Prostate gland (tissue), 2 donors: ENCODE measurements around the gene ZNF579. TPM values are rescaled to one million over a fixed set of nuclear protein-coding genes. Genes with fewer than 3 reads are reported as not detected.

Experiments
- DNase-seq: peaks from one replicate; pipeline ENCODE4 v3.0.0-alpha.2; 2019; ENCODE audit warnings: low spot score
- H3K27ac ChIP-seq, 2 donors: fragments of 200-600 bp; sonication (generic); 2 replicates each; pipeline ENCODE4 v1.5.1; 2017 to 2019
- H3K27me3 ChIP-seq: fragments of 200-600 bp; sonication (generic); replicated peaks from 2 replicates; pipeline ENCODE4 v1.5.1; 2019; ENCODE audit not compliant: insufficient read depth
- H3K36me3 ChIP-seq, 2 donors: fragments of 200-600 bp; sonication (generic); 1 replicate in 1 of 2; 2 replicates in 1 of 2; pipeline versions ENCODE4 v1.5.1 to v1.8.1; 2017 to 2019
- H3K4me1 ChIP-seq: fragments of 200-600 bp; sonication (generic); replicated peaks from 2 replicates; pipeline ENCODE4 v1.5.1; 2019
- H3K4me3 ChIP-seq, 2 donors: fragments of 200-600 bp; sonication (generic); 2 replicates each; pipeline ENCODE4 v1.5.1; 2017 to 2019
- H3K9me3 ChIP-seq: fragments of 200-600 bp; sonication (generic); 2 replicates; pipeline ENCODE4 v1.5.1; 2017
- POLR2A ChIP-seq: fragments of 450-650 bp; IDR thresholded peaks from one replicate; pipeline ENCODE4 v1.6.1; 2016; ENCODE audit warnings: antibody characterized with exemption, mild to moderate bottlenecking
- POLR2AphosphoS5 ChIP-seq: sonication (generic); formaldehyde crosslinking; IDR thresholded peaks from one replicate; pipeline ENCODE4 v1.6.1; 2017; ENCODE audit warnings: antibody characterized with exemption
- WGBS: methylation state at CpG from one replicate; pipeline ENCODE4 v1.1.5; 2018; 5-methylcytosine and 5-hydroxymethylcytosine counted together
- intact Hi-C: fragments of 100-400 bp; cut with DNase I; formaldehyde crosslinking; loops from one replicate; pipeline ENCODE4 v1.14.2; 2022
- total RNA-seq, 2 donors: library from RNA; depleted of rRNA; stranded (reverse); fragments of >200 nt; gene quantifications; one replicate each; pipeline ENCODE4 v1.1.0, GENCODE V29; 2016
- TF ChIP-seq, protein P1 (sequence below), 4 experiments: fragments of 200-600 bp in 2 of 4; fragments of 450-650 bp in 2 of 4; sonication (generic) in 2 of 4; IDR thresholded peaks; 1 replicate in 3 of 4; 2 replicates in 1 of 4; pipeline ENCODE4 v1.5.1; 2016 to 2019; ENCODE audit warnings: antibody characterized with exemption in 4 of 4, mild to moderate bottlenecking in 2 of 4, moderate library complexity in 2 of 4

Gene ZNF579
- total RNA-seq, 2 donors from 2014 or later = 8.7 to 10.8 TPM

DNA sequence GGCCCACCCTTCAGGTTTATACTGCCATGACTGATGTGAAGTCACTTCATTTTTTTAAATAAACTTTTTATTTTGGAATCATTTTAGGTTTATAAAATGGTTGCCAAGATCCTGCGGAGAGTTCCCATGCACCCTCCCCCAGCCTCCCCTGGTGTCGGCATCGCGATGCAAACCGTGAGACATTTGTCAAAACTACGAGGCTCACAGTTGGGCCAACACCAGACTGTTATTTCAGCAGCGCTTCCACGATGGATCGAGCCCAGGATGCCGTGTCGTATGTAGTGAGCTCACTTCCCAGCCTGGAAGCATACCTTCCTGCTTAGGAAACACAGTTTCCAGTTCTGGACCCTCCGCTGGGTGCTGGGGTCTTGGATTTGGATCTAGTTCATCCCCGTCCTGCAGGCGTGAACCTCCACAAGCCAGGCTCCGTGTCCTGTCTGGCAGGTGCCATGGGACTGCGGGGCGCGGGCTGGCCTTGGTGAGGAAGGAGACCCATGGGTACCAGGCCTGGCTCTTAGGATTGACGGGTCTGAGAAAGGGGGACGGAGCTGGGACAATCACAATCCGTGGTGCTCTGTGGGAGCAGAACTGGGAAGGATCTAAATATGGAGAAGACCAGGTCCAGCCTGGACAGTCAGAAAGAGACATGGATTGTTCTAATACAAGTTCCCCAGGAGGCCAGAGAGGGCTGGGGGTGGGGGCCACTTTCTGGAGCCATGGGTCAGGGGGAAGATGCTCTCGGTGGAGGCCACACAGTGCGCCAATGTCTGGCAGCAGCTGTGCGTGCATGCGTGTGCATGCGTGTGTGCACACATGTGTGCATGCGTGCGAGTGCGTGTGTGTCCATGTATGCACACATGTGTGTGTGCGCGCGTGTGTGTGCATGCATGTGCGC lies 41.3 kb downstream of the ZNF579 start:
- intact Hi-C loops = no loop called here
- H3K36me3 ChIP-seq = no peaks in the 10 kb centered on the region
- H3K4me1 ChIP-seq = no peaks in the 10 kb centered on the region
- 81% methylated on average over 33 of the region's 33 CpGs for WGBS
- DNase-seq = no peak
- no peaks in the 10 kb centered on the region for H3K27me3 ChIP-seq
- TF ChIP-seq POLR2A = no peak
- TF ChIP-seq, protein P1, sequence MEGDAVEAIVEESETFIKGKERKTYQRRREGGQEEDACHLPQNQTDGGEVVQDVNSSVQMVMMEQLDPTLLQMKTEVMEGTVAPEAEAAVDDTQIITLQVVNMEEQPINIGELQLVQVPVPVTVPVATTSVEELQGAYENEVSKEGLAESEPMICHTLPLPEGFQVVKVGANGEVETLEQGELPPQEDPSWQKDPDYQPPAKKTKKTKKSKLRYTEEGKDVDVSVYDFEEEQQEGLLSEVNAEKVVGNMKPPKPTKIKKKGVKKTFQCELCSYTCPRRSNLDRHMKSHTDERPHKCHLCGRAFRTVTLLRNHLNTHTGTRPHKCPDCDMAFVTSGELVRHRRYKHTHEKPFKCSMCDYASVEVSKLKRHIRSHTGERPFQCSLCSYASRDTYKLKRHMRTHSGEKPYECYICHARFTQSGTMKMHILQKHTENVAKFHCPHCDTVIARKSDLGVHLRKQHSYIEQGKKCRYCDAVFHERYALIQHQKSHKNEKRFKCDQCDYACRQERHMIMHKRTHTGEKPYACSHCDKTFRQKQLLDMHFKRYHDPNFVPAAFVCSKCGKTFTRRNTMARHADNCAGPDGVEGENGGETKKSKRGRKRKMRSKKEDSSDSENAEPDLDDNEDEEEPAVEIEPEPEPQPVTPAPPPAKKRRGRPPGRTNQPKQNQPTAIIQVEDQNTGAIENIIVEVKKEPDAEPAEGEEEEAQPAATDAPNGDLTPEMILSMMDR (IDR thresholded peaks at IDR 0.05) = no peak
- TF ChIP-seq POLR2AphosphoS5 = no peak
- H3K9me3 ChIP-seq = no peaks in the 10 kb centered on the region
- H3K27ac ChIP-seq = no peak overlapping the region
- H3K4me3 ChIP-seq = no peak overlapping the region

DNA sequence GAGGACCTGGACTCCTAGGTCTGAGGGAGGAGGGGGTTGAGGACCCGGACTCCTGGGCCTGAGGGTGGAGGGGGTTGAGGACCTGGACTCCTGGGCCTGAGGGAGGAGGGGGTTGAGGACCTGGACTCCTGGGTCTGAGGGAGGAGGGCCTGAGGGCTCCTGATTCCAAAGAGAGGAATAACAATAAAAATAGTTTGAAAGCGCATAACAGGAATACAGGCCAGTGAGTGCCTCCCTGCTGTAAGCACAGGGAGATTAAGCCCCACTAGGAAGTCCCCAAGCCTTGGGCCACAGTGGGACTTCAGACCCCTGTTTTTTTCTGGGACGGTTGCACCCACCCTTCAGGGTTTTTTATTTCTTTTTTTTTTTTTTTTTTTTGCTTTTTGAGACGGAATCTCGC lies 42.5 kb downstream of the ZNF579 start:
- H3K27ac ChIP-seq = no peak overlapping the region
- DNase-seq = no peak
- intact Hi-C loops = no loop called here
- H3K9me3 ChIP-seq = no peaks in the 10 kb centered on the region
- 88% methylated on average over 5 of the region's 5 CpGs for WGBS
- no peak overlapping the region for H3K4me3 ChIP-seq
- H3K27me3 ChIP-seq = no peaks in the 10 kb centered on the region
- no peaks in the 10 kb centered on the region for H3K4me1 ChIP-seq
- TF ChIP-seq POLR2A = no peak
- no peak for TF ChIP-seq POLR2AphosphoS5
- TF ChIP-seq, protein P1 (IDR thresholded peaks at IDR 0.05) = no peak
- no peaks in the 10 kb centered on the region for H3K36me3 ChIP-seq

DNA sequence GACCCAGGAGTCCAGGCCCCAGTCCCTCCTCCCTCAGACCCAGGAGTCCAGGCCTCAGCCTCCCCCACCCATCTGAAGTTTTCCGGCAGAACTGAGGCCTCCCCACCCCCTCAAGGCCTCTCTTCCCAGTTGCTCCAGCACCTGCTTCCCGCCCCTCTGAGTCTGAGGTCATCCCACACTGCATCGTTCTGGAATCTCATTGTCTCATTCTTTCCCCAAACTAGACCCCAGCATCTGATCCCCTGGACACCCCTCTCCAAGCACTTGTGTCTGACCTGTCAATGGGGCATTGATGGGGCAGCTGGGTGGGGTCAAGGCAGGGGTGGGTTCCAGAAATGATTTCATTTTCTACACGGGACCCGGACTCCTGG lies 42.9 kb downstream of the ZNF579 start:
- H3K27me3 ChIP-seq = no peaks in the 10 kb centered on the region
- no peak overlapping the region for H3K27ac ChIP-seq
- no peaks in the 10 kb centered on the region for H3K36me3 ChIP-seq
- H3K4me3 ChIP-seq = no peak overlapping the region
- no peak for DNase-seq
- TF ChIP-seq POLR2A = no peak
- TF ChIP-seq, protein P1 (IDR thresholded peaks at IDR 0.05) = no peak
- TF ChIP-seq POLR2AphosphoS5 = no peak
- intact Hi-C loops = no loop called here
- no peaks in the 10 kb centered on the region for H3K4me1 ChIP-seq
- 62% methylated on average over 5 of the region's 5 CpGs for WGBS
- H3K9me3 ChIP-seq = no peaks in the 10 kb centered on the region

DNA sequence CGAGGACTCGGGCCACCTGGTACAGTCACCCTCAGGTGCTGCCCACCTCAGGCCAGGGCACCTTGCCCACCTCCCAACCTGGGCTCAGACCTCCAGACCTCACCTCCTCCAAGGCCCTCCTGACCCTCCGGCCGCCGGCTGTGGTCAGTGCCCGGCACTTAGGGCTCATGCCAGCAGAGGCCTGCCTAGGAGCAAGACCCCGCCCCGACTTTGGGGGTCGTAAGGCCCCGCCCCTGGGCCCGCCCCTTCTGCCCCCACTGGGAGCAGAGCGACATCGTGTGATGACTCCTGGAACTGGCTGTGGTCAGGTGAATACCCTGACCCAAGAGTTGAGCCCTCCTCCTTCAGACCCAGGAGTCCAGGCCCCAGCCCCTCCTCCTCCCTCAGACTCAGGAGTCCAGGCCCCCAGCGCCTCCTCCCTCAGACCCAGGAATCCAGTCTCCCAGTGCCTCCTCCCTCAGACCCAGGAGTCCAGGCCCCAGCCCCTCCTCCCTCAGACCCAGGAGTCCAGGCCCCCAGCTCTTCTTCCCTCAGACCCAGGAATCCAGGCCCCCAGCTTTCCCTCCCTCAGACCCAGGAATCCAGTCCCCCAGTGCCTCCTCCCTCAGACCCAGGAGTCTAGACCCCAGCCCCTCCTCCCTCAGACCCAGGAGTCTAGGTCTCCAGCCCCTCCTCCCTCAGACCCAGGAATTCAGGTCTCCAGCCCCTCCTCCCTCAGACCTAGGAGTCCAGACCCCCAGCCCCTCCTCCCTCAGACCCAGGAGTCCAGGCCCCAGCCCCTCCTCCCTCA lies 43.5 kb downstream of the ZNF579 start, which contains the start of gene SBK2:
TSS of gene SBK2 (minus strand) at position 183 of the 790 bp plus-strand sequence. CDS start 839 bp downstream, outside the sequence.
- H3K27ac ChIP-seq = no peak within 1 kb of the TSS
- intact Hi-C loops = no loop called here

More for the DNA sequence above, 43.5 kb downstream of the ZNF579 start, which contains the start of gene SBK2:
- Histone ChIP-seq H3K4me3 (no peak within 1 kb of the TSS), H3K36me3 (no peaks in the 10 kb centered on the region), H3K4me1 (no peaks in the 10 kb centered on the region), H3K27me3 (no peaks in the 10 kb centered on the region), H3K9me3 (no peaks in the 10 kb centered on the region)
- TF ChIP-seq POLR2A = no peak
- TF ChIP-seq, protein P1 (IDR thresholded peaks at IDR 0.05) = no peak
- TF ChIP-seq POLR2AphosphoS5 = no peak
- DNase-seq = no peak
- WGBS = 24% methylated on average over 14 of the region's 14 CpGs
